Ectodermal cell (in vitro differentiated cells): ENCODE measurements around the gene ANO7. TPM values are rescaled to one million over a fixed set of nuclear protein-coding genes. Genes with fewer than 3 reads are reported as not detected.
A peak's percentile ranks its signal among the peaks of the same experiment; 100 is the strongest.

Experiments used
- H3K27ac ChIP-seq: 2 replicates; pipeline ENCODE4 v1.7.0; 2013; ENCODE audit warnings: mild to moderate bottlenecking, low read depth, low read length; ENCODE audit not compliant: insufficient read depth, poor library complexity, severe bottlenecking
- H3K27me3 ChIP-seq: 2 replicates; pipeline ENCODE4 v1.7.0; 2013; ENCODE audit warnings: mild to moderate bottlenecking, low read length; ENCODE audit not compliant: insufficient read depth, control insufficient read depth, poor library complexity, severe bottlenecking
- H3K36me3 ChIP-seq: one replicate; pipeline ENCODE4 v1.7.0; 2013; ENCODE audit warnings: low read length; ENCODE audit not compliant: control insufficient read depth, insufficient read depth
- H3K4me1 ChIP-seq: one replicate; pipeline ENCODE4 v1.7.0; 2013; ENCODE audit warnings: low read length; ENCODE audit not compliant: control insufficient read depth, insufficient read depth
- H3K4me3 ChIP-seq: 2 replicates; pipeline ENCODE4 v1.7.0; 2013; ENCODE audit warnings: low read depth, low read length, control low read depth; ENCODE audit not compliant: insufficient read depth
- H3K9me3 ChIP-seq: 2 replicates; pipeline ENCODE4 v1.7.0; 2013; ENCODE audit warnings: mild to moderate bottlenecking, low read length, moderate library complexity; ENCODE audit not compliant: control insufficient read depth
- WGBS, 2 experiments: methylation state at CpG; one replicate each; pipeline ENCODE4 v1.1.7; 2013; ENCODE audit warnings: missing lambda C conversion rate in 2 of 2; 5-methylcytosine and 5-hydroxymethylcytosine counted together
- polyA plus RNA-seq, 4 experiments: library from polyadenylated mRNA; stranded (reverse); fragments of 50-300 nt; gene quantifications; one replicate each; pipeline ENCODE4 v1.2.3, GENCODE V29; 2013

Gene ANO7, protein sequence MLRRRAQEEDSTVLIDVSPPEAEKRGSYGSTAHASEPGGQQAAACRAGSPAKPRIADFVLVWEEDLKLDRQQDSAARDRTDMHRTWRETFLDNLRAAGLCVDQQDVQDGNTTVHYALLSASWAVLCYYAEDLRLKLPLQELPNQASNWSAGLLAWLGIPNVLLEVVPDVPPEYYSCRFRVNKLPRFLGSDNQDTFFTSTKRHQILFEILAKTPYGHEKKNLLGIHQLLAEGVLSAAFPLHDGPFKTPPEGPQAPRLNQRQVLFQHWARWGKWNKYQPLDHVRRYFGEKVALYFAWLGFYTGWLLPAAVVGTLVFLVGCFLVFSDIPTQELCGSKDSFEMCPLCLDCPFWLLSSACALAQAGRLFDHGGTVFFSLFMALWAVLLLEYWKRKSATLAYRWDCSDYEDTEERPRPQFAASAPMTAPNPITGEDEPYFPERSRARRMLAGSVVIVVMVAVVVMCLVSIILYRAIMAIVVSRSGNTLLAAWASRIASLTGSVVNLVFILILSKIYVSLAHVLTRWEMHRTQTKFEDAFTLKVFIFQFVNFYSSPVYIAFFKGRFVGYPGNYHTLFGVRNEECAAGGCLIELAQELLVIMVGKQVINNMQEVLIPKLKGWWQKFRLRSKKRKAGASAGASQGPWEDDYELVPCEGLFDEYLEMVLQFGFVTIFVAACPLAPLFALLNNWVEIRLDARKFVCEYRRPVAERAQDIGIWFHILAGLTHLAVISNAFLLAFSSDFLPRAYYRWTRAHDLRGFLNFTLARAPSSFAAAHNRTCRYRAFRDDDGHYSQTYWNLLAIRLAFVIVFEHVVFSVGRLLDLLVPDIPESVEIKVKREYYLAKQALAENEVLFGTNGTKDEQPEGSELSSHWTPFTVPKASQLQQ
- polyA plus RNA-seq (2013, experiment 1 of 4) = 2.1 TPM
- polyA plus RNA-seq (2013, experiment 2 of 4) = 2.6 TPM
- 1.9 TPM for polyA plus RNA-seq (2013, experiment 3 of 4)
- polyA plus RNA-seq (2013, experiment 4 of 4) = 1.7 TPM

DNA sequence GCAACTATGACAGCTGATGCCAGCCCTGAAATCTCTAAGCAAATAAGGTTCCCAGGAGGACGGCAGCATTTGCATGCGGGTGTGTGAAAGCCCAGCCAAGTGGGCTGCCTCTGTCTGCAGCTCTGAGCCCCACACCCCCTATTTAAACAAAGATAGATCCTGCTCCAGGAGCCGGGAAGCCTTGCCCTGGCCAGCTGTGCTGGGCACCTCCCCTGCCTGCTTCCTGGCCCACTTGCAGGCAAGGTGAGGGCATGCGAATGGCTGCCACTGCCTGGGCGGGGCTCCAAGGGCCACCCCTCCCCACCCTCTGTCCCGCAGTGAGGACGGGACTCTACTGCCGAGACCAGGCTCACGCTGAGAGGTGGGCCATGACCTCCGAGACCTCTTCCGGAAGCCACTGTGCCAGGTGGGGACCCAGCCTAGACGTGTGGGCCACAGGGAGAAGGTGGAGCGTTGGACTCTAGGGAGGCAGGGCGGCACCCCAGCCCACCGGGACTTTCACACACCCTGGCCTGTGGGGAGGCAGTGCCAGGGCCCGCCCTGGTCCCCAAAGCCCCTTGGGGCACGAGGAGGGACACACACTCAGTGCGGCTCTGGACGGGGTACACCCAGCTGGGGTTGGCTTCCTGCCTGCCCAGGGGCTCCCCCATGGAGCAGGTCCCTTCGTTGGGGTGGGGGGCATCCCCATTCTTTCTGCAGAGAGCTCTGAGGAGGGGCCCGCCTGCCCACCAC is at the start of gene ANO7:
Gene ANO7 (plus strand): TSS at position 317 of the 732 bp plus-strand sequence. CDS start 1,387 bp downstream, outside the sequence.
- Histone ChIP-seq H3K4me3 (no peak within 1 kb of the TSS), H3K27me3 (no peaks in the 10 kb centered on the region), H3K27ac (no peak within 1 kb of the TSS), H3K4me1 (no peaks in the 10 kb centered on the region), H3K9me3 (no peaks in the 10 kb centered on the region), H3K36me3 (no peaks in the 10 kb centered on the region)
- WGBS, 2 experiments = 72 to 75% methylated on average over 21 of the region's 21 CpGs

DNA sequence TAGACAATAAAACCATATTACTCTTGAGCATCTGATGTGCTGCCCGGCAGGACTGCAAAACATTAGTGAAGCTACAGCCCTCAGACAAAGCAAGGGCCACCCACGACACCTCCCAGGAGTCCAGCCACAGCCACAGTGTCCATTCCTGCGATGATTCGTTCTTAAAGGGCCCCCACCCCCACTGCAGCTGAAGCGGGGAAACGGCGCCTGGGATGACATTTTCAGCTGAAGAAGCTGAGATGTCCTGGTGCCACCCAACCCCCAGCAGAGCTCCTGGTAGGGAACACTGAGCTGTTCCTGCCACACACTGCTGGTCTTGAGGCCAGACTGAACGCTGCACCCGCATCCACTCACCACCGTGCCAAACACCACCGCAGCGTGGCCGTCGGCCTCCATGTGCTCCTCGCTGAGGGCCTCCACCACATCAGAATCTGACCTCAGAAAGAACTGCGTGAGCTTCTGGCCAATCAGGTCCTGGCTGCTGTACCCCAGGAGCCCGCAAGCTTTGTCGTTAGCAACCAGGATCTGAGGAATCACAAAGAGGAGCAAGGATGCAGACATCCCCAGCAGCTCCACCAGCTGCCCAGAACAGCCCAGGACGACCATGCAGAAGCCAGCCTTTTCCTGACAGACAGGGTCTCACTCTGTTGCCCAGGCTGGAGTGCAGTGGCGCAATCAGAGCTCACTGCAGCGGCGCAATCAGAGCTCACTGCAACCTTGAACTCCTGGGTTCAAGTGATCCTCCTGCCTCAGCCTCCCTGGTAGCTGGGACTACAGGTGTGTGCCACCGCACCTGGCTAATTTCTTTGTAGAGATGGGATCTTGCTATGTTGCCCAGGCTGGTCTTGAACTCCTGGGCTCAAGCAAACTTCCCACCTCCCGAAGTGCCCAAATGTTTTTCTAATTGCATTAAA is 48.7 kb upstream of the ANO7 start:
- H3K4me1 ChIP-seq = no peaks in the 10 kb centered on the region
- no peaks in the 10 kb centered on the region for H3K9me3 ChIP-seq
- no peak overlapping the region for H3K4me3 ChIP-seq
- no peak overlapping the region for H3K27ac ChIP-seq
- WGBS, 2 experiments = 95% methylated on average over 24 of the region's 24 CpGs
- no peaks in the 10 kb centered on the region for H3K27me3 ChIP-seq
- no peaks in the 10 kb centered on the region for H3K36me3 ChIP-seq

DNA sequence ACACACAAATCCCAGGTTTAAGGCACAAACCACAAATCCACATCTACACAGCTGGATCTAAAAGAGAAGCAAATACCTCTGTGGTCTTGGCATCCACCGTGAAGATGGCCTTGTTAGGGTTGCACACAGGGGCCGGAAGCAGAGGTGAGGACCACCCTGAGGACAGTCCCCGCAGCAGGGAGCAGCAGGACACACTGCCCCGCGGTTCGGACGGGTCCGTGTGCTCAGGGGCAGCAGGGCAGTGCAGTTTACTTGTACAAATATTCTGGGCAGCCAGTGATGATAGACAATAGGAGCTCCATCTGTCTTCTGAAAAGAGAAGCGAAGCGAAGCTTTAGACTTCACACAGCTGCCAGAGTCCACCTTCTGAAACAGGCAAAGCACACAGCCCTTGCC is 48.0 kb upstream of the ANO7 start:
- H3K27ac ChIP-seq = no peak overlapping the region
- H3K36me3 ChIP-seq = no peaks in the 10 kb centered on the region
- H3K27me3 ChIP-seq = no peaks in the 10 kb centered on the region
- H3K4me3 ChIP-seq = no peak overlapping the region
- WGBS, 2 experiments = 94 to 95% methylated on average over 10 of the region's 10 CpGs
- H3K4me1 ChIP-seq = no peaks in the 10 kb centered on the region
- no peaks in the 10 kb centered on the region for H3K9me3 ChIP-seq

DNA sequence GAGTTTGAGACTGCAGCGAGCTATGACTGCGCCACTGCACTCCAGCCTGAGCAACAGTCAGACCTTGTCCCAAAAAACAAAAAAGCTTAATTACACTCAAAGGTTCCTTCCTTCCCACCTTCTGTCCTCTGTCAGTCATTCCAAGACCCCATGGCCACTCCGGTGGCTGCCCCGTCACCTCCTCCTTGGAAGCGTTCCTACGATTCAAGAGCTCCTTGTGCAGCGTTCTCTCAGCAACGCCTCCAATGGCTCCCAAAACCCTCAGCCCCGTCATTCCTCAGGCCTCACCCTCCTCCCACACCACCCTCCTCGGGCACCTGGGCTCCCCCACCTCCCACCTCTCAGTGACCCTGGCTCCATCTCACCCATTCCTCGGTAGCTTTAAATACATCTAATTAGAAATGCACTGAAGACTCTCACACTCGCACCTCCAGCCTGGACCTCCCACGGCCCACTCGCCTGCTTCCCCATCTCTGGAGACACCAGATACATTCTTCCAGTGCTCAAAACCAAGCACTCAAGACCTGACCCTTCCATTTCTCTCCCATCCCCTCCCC is 47.2 kb upstream of the ANO7 start:
- Histone ChIP-seq H3K36me3 (no peaks in the 10 kb centered on the region), H3K27ac (no peak overlapping the region), H3K27me3 (no peaks in the 10 kb centered on the region), H3K9me3 (no peaks in the 10 kb centered on the region), H3K4me3 (no peak overlapping the region), H3K4me1 (no peaks in the 10 kb centered on the region)
- WGBS, 2 experiments = 91 to 93% methylated on average over 14 of the region's 14 CpGs

DNA sequence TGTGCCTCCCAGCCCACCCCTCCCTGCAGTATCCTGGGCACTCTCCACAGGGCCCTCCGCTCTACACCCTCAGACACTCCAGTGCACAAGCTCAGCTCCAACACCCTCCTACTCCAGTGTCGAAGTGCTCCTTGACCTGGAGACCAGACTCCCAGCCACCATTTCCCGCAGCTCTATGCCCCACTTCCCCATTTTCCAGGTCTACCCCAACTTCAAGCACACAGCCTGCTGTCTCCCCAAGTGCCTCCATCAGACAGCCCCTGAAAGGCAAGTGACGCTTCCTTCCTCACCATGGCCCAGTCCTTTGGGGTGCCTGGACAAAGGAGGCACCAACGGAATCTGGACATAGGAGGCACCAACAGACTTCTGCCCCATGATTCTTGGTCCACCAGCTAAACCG is 46.4 kb upstream of the ANO7 start:
- 93 to 96% methylated on average over 6 of the region's 6 CpGs for WGBS, 2 experiments
- Histone ChIP-seq H3K9me3 (no peaks in the 10 kb centered on the region), H3K27me3 (no peaks in the 10 kb centered on the region), H3K4me3 (no peak overlapping the region), H3K36me3 (no peaks in the 10 kb centered on the region), H3K27ac (no peak overlapping the region), H3K4me1 (no peaks in the 10 kb centered on the region)

DNA sequence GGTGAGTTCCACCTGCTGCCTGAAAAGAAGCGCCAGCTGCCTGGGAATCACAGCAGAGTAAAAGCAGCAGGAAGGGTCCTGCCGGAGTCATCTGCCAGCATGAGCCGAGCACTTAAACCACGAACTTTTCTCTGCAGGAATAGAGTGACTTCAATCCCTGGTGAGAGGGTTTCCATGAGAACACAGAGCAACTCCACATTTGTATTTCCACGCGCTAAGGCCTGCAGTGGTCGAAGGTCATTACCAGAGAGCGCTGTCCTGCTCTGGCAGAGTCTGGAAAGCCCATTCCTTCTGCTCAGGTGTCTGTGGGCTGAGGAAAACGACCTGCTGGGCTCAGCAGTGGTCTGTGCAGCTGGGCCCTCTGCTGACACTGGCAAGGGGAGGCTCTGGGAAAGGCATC is 45.9 kb upstream of the ANO7 start:
- Histone ChIP-seq H3K4me1 (no peaks in the 10 kb centered on the region), H3K27ac (no peak overlapping the region), H3K36me3 (no peaks in the 10 kb centered on the region), H3K27me3 (no peaks in the 10 kb centered on the region), H3K4me3 (no peak overlapping the region), H3K9me3 (no peaks in the 10 kb centered on the region)
- 93 to 94% methylated on average over 9 of the region's 9 CpGs for WGBS, 2 experiments

DNA sequence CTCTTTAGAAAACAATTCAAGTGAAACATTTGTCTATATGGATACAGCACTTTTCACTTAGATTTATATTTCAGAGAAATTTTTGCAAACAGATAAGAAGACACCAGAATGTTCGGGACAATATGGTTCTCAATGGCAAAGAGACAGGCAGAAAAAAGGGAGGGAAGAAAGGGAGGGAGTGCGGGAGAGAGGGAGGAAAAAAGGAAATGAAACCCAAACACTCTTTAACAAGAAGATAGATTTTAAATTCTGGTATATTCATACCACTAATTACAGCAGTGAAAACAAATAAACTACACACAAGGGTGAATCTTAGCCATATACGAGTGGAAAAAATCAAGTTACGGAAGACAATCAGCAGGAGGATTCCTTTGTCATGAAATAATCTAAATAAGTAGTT is 42.2 kb upstream of the ANO7 start:
- Histone ChIP-seq H3K27me3 (peaks cover 12% of the 10 kb centered on the region), H3K4me1 (peaks cover 5% of the 10 kb centered on the region), H3K27ac (no peak overlapping the region), H3K36me3 (no peaks in the 10 kb centered on the region), H3K4me3 (no peak overlapping the region), H3K9me3 (no peaks in the 10 kb centered on the region)
- WGBS, 2 experiments = 79 to 100% methylated on average over 1 to 4 of the region's 4 CpGs

DNA sequence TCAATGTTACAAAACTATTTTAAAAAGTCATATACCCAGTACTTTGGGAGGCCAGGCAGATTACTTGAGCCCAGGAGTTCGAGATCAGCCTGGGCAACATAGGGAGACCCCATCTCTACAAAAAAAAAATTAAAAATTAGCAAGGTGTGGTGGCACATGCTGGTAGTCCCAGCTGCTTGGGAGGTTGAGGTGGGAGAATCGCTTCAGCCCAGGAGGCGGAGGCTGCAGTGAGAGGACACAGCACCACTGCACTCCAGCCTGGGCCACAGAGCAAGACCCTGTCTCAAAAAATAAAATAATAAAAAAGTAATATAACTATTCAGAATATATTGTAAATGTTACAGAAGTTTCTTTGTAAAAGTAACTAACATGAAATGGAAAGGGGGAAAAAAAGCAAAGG is 41.1 kb upstream of the ANO7 start:
- H3K27ac ChIP-seq = no peak overlapping the region
- H3K9me3 ChIP-seq = no peaks in the 10 kb centered on the region
- H3K36me3 ChIP-seq = no peaks in the 10 kb centered on the region
- H3K4me3 ChIP-seq = no peak overlapping the region
- 94 to 97% methylated on average over 2 to 3 of the region's 3 CpGs for WGBS, 2 experiments
- peaks cover 12% of the 10 kb centered on the region for H3K27me3 ChIP-seq
- peaks cover 6% of the 10 kb centered on the region for H3K4me1 ChIP-seq

DNA sequence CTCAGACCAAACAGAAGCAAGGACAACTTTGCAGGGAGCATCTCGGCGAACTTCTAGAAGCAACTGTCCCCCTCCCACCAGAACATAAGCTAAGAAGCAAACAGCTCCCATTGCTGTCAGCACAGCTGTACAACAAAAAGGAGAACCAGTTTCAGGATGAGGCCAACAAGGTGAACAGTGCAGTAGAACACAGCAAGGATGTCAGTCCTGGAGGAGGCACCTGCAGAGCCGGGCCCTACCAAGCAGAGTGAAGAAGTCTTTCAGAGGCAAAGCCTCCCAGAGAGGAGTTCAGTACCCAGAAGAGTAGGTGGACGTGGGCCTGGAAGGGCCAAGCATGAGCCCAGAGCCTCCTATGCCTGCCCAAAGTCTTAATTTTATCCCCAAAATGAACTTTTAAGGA is 40.2 kb upstream of the ANO7 start:
- Histone ChIP-seq H3K36me3 (no peaks in the 10 kb centered on the region), H3K4me3 (peak overlapping the region; percentile 87), H3K4me1 (peaks cover 6% of the 10 kb centered on the region), H3K27me3 (peaks cover 12% of the 10 kb centered on the region), H3K9me3 (no peaks in the 10 kb centered on the region), H3K27ac (no peak overlapping the region)
- 83% methylated on average over 4 of the region's 4 CpGs for WGBS, 2 experiments
